Muscle layer of colon (tissue), 2 donors: Measurements from ENCODE around the gene APOBEC3B.
"Not testable (repeated sequence)": the region's sequence is repeated elsewhere in the genome, so short reads cannot be mapped to it uniquely, and the experiment has no call there.

Source experiments
- H3K27ac ChIP-seq: one replicate; pipeline ENCODE4 v1.7.0; 2013; ENCODE audit warnings: low read depth, mild to moderate bottlenecking, low read length, moderate library complexity
- H3K27me3 ChIP-seq, 2 donors: one replicate each; pipeline ENCODE4 v1.7.0; 2013; ENCODE audit warnings: low read length in 2 of 2, mild to moderate bottlenecking in 2 of 2; ENCODE audit not compliant: insufficient read depth in 2 of 2, control insufficient read depth in 1 of 2
- H3K36me3 ChIP-seq: one replicate; pipeline ENCODE4 v1.7.0; 2013; ENCODE audit warnings: mild to moderate bottlenecking, low read length; ENCODE audit not compliant: insufficient read depth
- H3K4me1 ChIP-seq: one replicate; pipeline ENCODE4 v1.7.0; 2013; ENCODE audit warnings: mild to moderate bottlenecking, low read length; ENCODE audit not compliant: insufficient read depth
- H3K4me3 ChIP-seq, 2 donors: one replicate each; pipeline ENCODE4 v1.7.0; 2013; ENCODE audit warnings: low read length in 2 of 2, low read depth in 1 of 2, mild to moderate bottlenecking in 1 of 2, moderate library complexity in 1 of 2
- H3K9ac ChIP-seq: one replicate; pipeline ENCODE4 v1.7.0; 2013; ENCODE audit warnings: low read length
- H3K9me3 ChIP-seq: one replicate; pipeline ENCODE4 v1.7.0; 2013; ENCODE audit warnings: mild to moderate bottlenecking, low read length
- donor health status: abdominal sarcoma.
- donor health status: Adenocarcinoma of cecum.

Gene APOBEC3B

DNA sequence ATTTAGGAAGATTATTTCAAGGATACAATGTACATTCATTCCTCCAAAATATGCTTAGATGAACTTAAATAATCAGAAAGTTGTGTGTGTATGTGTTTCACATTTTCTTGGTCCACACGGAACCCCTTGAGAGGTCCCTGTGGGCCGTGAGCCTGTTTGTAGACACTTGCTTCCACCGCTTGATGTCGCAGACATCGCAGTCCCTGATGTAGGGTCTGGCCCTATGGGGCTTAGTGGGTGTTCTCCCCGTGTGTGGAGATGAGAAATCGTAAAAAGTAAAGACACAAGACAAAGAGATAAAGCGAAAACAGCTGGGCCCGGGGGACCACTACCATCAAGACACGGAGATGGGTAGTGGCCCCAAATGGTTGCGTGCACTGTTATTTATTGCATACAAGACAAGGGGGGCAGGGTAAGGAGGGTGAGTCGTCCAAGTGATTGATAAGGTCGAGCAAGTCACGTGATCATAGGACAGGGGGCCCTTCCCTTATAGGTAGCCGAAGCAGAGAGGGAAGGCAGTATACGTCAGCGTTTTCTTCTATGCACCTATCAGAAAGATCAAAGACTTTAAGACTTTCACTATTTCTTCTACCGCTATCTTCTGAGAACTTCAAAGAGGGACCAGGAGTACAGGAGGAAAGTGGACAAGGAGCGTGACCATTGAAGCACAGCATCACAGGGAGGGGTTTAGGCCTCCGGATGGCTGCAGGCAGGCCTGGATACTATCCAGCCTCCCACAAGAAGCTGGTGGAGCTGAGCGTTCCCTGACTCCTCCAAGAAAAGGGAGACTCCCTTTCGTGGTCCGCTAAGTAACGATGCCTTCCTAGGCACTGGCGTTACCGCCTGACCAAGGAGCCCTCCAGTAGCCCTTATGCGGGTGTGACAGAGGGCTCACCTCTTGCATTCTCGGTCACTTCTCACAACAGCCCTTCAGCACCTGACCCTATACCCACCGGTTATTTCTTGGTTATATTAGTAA, 30.7 kb downstream of the APOBEC3B start:
- H3K9ac ChIP-seq, result no peak overlapping the region
- no peak overlapping the region for H3K27ac ChIP-seq
- H3K27me3 ChIP-seq, result no peaks in the 10 kb centered on the region
- no peak overlapping the region for H3K4me3 ChIP-seq
- H3K4me1 ChIP-seq, result peaks cover 10% of the 10 kb centered on the region
- H3K9me3 ChIP-seq, result no peaks in the 10 kb centered on the region
- H3K36me3 ChIP-seq, result no peaks in the 10 kb centered on the region

- H3K36me3 ChIP-seq, H3K27me3 ChIP-seq, H3K9me3 ChIP-seq: not testable (repeated sequence)
- Histone ChIP-seq H3K4me1 (peaks cover 10% of the 10 kb centered on the region), H3K4me3 (peak overlapping the region in 1 of 2 donors; percentile 65), H3K9ac (peak overlapping the region; percentile 58), H3K27ac (peak overlapping the region; percentile 44)
Observed at GRCh38 chr22:39013561-39013941, 31.4 kb downstream of the APOBEC3B start.

DNA sequence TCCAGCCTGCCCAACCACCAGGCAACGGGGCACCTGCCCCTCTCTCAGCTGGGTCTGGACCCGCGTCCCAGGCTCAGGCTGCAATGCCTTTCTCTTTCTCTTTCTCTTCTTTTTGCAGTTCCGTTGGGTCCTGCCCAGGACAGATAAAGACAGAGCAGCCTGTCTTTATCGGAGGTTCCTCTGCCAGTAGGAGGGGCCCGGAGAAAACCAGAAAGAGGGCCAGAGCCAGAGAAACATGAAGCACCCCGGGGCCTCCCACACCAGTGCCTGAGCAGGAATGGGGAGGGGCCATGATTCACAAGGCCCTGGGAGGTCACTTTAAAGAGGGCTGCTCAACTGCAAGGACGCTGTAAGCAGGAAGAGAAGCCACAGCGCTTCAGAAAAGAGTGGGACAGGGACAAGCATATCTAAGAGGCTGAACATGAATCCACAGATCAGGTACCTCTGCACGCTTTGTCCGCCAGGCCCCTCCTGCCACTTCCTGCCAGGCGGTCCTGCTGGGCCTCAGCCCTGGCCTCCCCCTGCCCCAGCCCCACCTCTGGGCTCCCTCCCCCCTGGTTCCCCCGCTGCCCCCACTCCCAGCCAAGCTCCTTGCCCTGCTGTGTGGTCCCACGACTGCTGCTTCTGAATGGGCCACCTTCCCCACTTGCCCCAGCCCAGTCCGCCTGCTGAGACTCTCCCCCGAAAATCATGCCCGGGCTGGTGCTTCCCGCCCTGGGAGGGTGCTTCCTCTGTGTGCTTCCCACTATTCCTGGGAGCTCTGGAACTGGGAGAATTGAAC, 32.0 kb downstream of the APOBEC3B start, which contains the start of gene APOBEC3C:
APOBEC3C (plus strand) TSS at position 316 of the 781 bp plus-strand sequence; CDS start at position 422, 106 bp downstream.
- Histone ChIP-seq H3K4me1 (peaks cover 10% of the 10 kb centered on the region), H3K9me3 (no peaks in the 10 kb centered on the region), H3K27ac (peak within 1 kb of the TSS; percentile 74), H3K9ac (peak within 1 kb of the TSS; percentile 58), H3K4me3 (peak within 1 kb of the TSS; percentile 52 to 65), H3K36me3 (no peaks in the 10 kb centered on the region), H3K27me3 (no peaks in the 10 kb centered on the region)

DNA sequence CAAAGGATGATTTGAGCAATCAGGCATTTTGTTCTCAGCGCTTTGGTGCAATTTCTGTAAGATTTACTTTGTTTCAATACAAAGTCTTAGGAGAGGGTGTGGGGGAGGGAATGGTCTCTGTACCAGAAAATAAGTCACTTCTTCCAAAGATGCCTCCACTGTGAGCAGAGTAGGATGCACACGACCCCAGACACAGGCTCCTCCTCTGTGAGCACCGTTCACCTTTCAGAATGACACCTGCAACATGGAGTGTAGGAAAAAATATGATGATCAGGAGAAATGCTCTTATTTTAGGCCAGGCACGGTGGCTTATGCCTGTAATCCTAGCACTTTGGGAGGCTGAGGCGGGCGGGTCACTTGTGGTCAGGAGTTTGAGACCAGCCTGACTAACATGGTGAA, 32.6 kb downstream of the APOBEC3B start:
- Histone ChIP-seq H3K4me1 (peaks cover 10% of the 10 kb centered on the region), H3K27ac (peak overlapping the region; percentile 74), H3K4me3 (peak overlapping the region; percentile 52 to 65), H3K9ac (peak overlapping the region; percentile 58)
- H3K9me3 ChIP-seq, H3K36me3 ChIP-seq, H3K27me3 ChIP-seq: not testable (repeated sequence)

DNA sequence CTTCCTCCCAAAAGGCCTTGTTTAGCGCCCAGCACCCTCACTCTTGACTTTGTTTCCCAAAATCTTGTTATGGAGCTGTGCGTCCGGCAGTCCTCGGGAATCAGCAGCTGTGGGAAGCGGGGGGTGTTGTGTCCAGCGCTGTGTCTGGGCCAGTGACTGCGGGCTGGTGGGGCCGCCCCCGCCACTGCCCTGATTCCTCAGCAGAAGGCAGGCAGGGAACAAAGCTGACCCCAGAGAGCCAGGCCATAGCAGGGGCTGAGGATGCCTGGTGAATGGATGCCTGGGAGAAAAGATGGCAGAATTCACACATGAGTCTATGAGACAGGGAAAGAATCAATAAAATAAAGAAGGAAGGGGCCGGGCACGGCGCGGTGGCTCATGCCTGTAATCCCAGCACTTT, 34.4 kb downstream of the APOBEC3B start:
- Histone ChIP-seq H3K9me3 (no peaks in the 10 kb centered on the region), H3K36me3 (no peaks in the 10 kb centered on the region), H3K4me1 (peaks cover 10% of the 10 kb centered on the region), H3K27me3 (no peaks in the 10 kb centered on the region), H3K9ac (no peak overlapping the region), H3K27ac (no peak overlapping the region), H3K4me3 (no peak overlapping the region)

GRCh38 chr22:39017596-39018365, 35.6 kb downstream of the APOBEC3B start:
- Histone ChIP-seq H3K4me1 (peaks cover 10% of the 10 kb centered on the region), H3K4me3 (no peak overlapping the region), H3K9ac (no peak overlapping the region), H3K36me3 (no peaks in the 10 kb centered on the region), H3K9me3 (no peaks in the 10 kb centered on the region), H3K27ac (no peak overlapping the region), H3K27me3 (no peaks in the 10 kb centered on the region)

DNA sequence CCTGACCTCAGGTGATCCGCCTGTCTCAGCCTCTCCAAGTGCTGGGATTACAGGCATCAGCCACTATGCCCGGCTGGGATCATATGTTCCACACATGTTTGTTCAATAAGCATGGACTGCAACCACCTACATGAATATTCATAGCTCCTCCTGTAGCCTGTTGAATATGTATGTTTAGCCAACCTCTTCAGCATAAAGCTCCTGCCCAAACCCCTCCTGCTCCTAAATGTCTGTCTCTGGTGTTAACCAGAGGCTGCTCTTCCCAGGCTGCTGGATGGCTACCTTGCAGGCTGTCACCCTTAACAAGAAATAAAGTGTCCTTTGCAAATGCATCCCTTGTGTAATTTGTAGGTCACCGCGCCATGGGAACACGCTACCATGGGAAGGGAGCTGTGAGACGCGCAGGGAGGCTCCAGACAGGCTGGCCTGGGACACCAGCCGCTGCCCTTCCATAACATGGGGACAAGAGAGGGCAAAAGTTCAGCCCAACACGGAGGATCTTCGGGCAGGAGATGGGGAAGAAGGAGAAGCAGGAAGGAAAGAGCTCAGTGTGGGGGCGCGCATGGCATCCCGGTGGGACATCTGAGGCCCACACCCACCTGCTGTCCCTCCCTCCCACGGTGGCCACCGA, 38.0 kb downstream of the APOBEC3B start:
- not testable (repeated sequence) for H3K27ac ChIP-seq, H3K9ac ChIP-seq

GRCh38 chr22:39021552-39022250, 39.6 kb downstream of the APOBEC3B start:
- Histone ChIP-seq H3K27ac (peak overlapping the region; percentile 1), H3K4me3 (peak overlapping the region in 1 of 2 donors; percentile 9), H3K9ac (no peak overlapping the region), H3K9me3 (no peaks in the 10 kb centered on the region), H3K36me3 (no peaks in the 10 kb centered on the region), H3K4me1 (no peaks in the 10 kb centered on the region), H3K27me3 (no peaks in the 10 kb centered on the region)

More for the DNA sequence above, 38.0 kb downstream of the APOBEC3B start:
- not testable (repeated sequence) for H3K4me3 ChIP-seq, H3K36me3 ChIP-seq, H3K4me1 ChIP-seq, H3K9me3 ChIP-seq, H3K27me3 ChIP-seq

- H3K36me3 ChIP-seq, result no peaks in the 10 kb centered on the region
- no peak overlapping the region for H3K4me3 ChIP-seq
- no peaks in the 10 kb centered on the region for H3K27me3 ChIP-seq
- H3K27ac ChIP-seq, result no peak overlapping the region
- H3K4me1 ChIP-seq, result no peaks in the 10 kb centered on the region
- H3K9ac ChIP-seq, result no peak overlapping the region
- H3K9me3 ChIP-seq, result no peaks in the 10 kb centered on the region
Observed at GRCh38 chr22:39024519-39025308, 42.6 kb downstream of the APOBEC3B start.
